Natural killer cell (primary cell): ENCODE measurements around the gene ATP2A1. TPM values are rescaled to one million over a fixed set of nuclear protein-coding genes. Genes with fewer than 3 reads are reported as not detected.
A peak's percentile ranks its signal among the peaks of the same experiment; 100 is the strongest.

Experiments used
- ATAC-seq, 3 donors: fragments of 150-1000 bp in 2 of 3; fragments of 200-7000 bp in 1 of 3; cut with Tn5 transposase; 1 replicate in 1 of 3; 2 replicates in 2 of 3; pipeline ENCODE4 v1.10.0; 2021; ENCODE audit warnings: mild to moderate bottlenecking in 2 of 3, moderate library complexity in 2 of 3
- DNase-seq, 2 donors: peaks; one replicate each; pipeline versions ENCODE4 v3.0.0 to v3.0.0-alpha.2; 2013 to 2021; ENCODE audit warnings: mixed read lengths in 1 of 2
- H3K27ac ChIP-seq: one replicate; pipeline ENCODE4 v1.5.1; 2013; ENCODE audit warnings: mild to moderate bottlenecking, low read length
- H3K27me3 ChIP-seq: one replicate; pipeline ENCODE4 v1.6.1; 2013; ENCODE audit warnings: low read length; ENCODE audit not compliant: control insufficient read depth, insufficient read depth
- H3K36me3 ChIP-seq: one replicate; pipeline ENCODE4 v1.6.1; 2013; ENCODE audit warnings: low read length; ENCODE audit not compliant: control insufficient read depth, insufficient read depth
- H3K4me1 ChIP-seq: one replicate; pipeline ENCODE4 v1.6.1; 2013; ENCODE audit warnings: low read length; ENCODE audit not compliant: control insufficient read depth, insufficient read depth
- H3K4me3 ChIP-seq: one replicate; pipeline ENCODE4 v1.5.1; 2013; ENCODE audit warnings: low read length
- H3K9me3 ChIP-seq: one replicate; pipeline ENCODE4 v1.6.1; 2013; ENCODE audit warnings: low read length; ENCODE audit not compliant: control insufficient read depth, insufficient read depth
- H3K27ac Mint-ChIP-seq, 2 donors: one replicate each; pipeline ENCODE4 v1.8.0; 2022; ENCODE audit warnings: mild to moderate bottlenecking in 2 of 2, mixed read lengths in 2 of 2, moderate library complexity in 1 of 2
- H3K27me3 Mint-ChIP-seq, 2 donors: one replicate each; pipeline ENCODE4 v1.8.0; 2022; ENCODE audit warnings: low read depth in 2 of 2, mixed read lengths in 2 of 2
- H3K36me3 Mint-ChIP-seq: one replicate; pipeline ENCODE4 v1.8.0; 2022; ENCODE audit warnings: mixed read lengths
- H3K4me1 Mint-ChIP-seq, 2 donors: one replicate each; pipeline ENCODE4 v1.8.0; 2022; ENCODE audit warnings: mixed read lengths in 2 of 2
- H3K4me3 Mint-ChIP-seq: one replicate; pipeline ENCODE4 v1.8.0; 2022; ENCODE audit warnings: mild to moderate bottlenecking, moderate library complexity, mixed read lengths
- H3K9me3 Mint-ChIP-seq, 2 donors: one replicate each; pipeline ENCODE4 v1.8.0; 2022; ENCODE audit warnings: mixed read lengths in 2 of 2
- CTCF ChIP-seq: fragments of 200-600 bp; IDR thresholded peaks from one replicate; pipeline ENCODE4 v1.8.0; 2022; ENCODE audit warnings: antibody characterized with exemption
- WGBS: methylation state at CpG from one replicate; pipeline ENCODE4 v1.1.7; 2013; ENCODE audit warnings: missing lambda C conversion rate; ENCODE audit not compliant: insufficient coverage; 5-methylcytosine and 5-hydroxymethylcytosine counted together
- intact Hi-C: fragments of 100-400 bp; cut with micrococcal nuclease; formaldehyde crosslinking; loops from one replicate; pipeline ENCODE4 v1.14.2; 2022
- total RNA-seq, 4 donors: library from RNA; stranded (reverse); fragments of 120-200 nt in 1 of 4; gene quantifications; one replicate each; pipeline versions ENCODE4 v1.2.3 to v1.2.4, GENCODE V29; 2013 to 2022

ATP2A1 gene
- total RNA-seq, 3 donors from 2014 or later (not counting 1 experiment from before 2014, with no cell fraction given) = 0.75 to 2.5 (median 1.3) TPM

GRCh38 chr16:28903344-28904042 is 25.2 kb downstream of the ATP2A1 start:
- intact Hi-C loops = no loop called here
- Histone ChIP-seq H3K9me3 (no peaks in the 10 kb centered on the region), H3K27ac (no peak overlapping the region), H3K4me1 (peaks cover 16% of the 10 kb centered on the region), H3K4me3 (no peak overlapping the region), H3K27me3 (no peaks in the 10 kb centered on the region), H3K36me3 (peaks cover 12% of the 10 kb centered on the region)
- Mint-ChIP-seq H3K36me3 (no peaks in the 10 kb centered on the region), H3K27ac (peak overlapping the region in 1 of 2 donors; percentile 51), H3K9me3 (no peaks in the 10 kb centered on the region), H3K4me1 (peaks cover 0 to 10% of the 10 kb centered on the region in 2 donors), H3K27me3 (no peaks in the 10 kb centered on the region), H3K4me3 (no peak overlapping the region)
- DNase-seq = no peak
- peak in 1 of 3 donors; percentile 3 for ATAC-seq
- WGBS = 93% methylated on average over 29 of the region's 29 CpGs
- no peak for TF ChIP-seq CTCF

- Mint-ChIP-seq H3K4me3 (no peak overlapping the region), H3K27ac (no peak overlapping the region), H3K9me3 (no peaks in the 10 kb centered on the region), H3K4me1 (peaks cover 0 to 10% of the 10 kb centered on the region in 2 donors), H3K36me3 (no peaks in the 10 kb centered on the region), H3K27me3 (no peaks in the 10 kb centered on the region)
- Histone ChIP-seq H3K9me3 (no peaks in the 10 kb centered on the region), H3K36me3 (peaks cover 14% of the 10 kb centered on the region), H3K4me3 (no peak overlapping the region), H3K4me1 (peaks cover 16% of the 10 kb centered on the region), H3K27ac (no peak overlapping the region), H3K27me3 (no peaks in the 10 kb centered on the region)
- intact Hi-C loops = no loop called here
- no peak for TF ChIP-seq CTCF
- DNase-seq (no peak), ATAC-seq (no peak)
- WGBS = 96% methylated on average over 14 of the region's 14 CpGs
Observed at GRCh38 chr16:28904363-28904762, 26.1 kb downstream of the ATP2A1 start.

- H3K27ac Mint-ChIP-seq = no peak overlapping the region
- Histone ChIP-seq H3K4me3 (no peak overlapping the region), H3K27ac (no peak overlapping the region), H3K36me3 (peaks cover 14% of the 10 kb centered on the region), H3K9me3 (no peaks in the 10 kb centered on the region), H3K4me1 (peaks cover 16% of the 10 kb centered on the region), H3K27me3 (no peaks in the 10 kb centered on the region)
- H3K4me3 Mint-ChIP-seq = no peak overlapping the region
- intact Hi-C loops = no loop called here
- H3K9me3 Mint-ChIP-seq = no peaks in the 10 kb centered on the region
- no peak for DNase-seq
- no peak for TF ChIP-seq CTCF
- ATAC-seq = no peak
- WGBS = 95% methylated on average over 16 of the region's 16 CpGs
- H3K4me1 Mint-ChIP-seq = peaks cover 0 to 10% of the 10 kb centered on the region in 2 donors
- H3K36me3 Mint-ChIP-seq = no peaks in the 10 kb centered on the region
- H3K27me3 Mint-ChIP-seq = no peaks in the 10 kb centered on the region
Observed at GRCh38 chr16:28904828-28905227, 26.5 kb downstream of the ATP2A1 start.
